ENCODE results near the gene LENEP. TPM values are rescaled to one million over a fixed set of nuclear protein-coding genes. Genes with fewer than 3 reads are reported as not detected.
A peak's percentile ranks its signal among the peaks of the same experiment; 100 is the strongest.

The LENEP gene
- polyA plus RNA-seq, 1 donor: not detected

GRCh38 chr1:154960446-154961136 lies 32.8 kb upstream of the LENEP start:
- DNase-seq (ENCODE audit: low read depth): no peak

- DNase-seq (ENCODE audit: low read depth): no peak
These were observed 31.9 kb upstream of the LENEP start, which contains the start of gene PYGO2 for GRCh38 chr1:154961207-154962155. PYGO2 (minus strand) TSS chr1:154961782; CDS start chr1:154961576, 206 bp downstream.

GRCh38 chr1:154962156-154962749 lies 31.1 kb upstream of the LENEP start:
- DNase-seq (ENCODE audit: low read depth): no peak

GRCh38 chr1:154962795-154963330 lies 30.5 kb upstream of the LENEP start:
- DNase-seq (ENCODE audit: low read depth): no peak

GRCh38 chr1:154963643-154964042 lies 29.7 kb upstream of the LENEP start:
- no peak for DNase-seq (ENCODE audit: low read depth)

- DNase-seq (ENCODE audit: low read depth): no peak
These were observed 29.0 kb upstream of the LENEP start for GRCh38 chr1:154964359-154964758.

GRCh38 chr1:154966111-154966510 lies 27.3 kb upstream of the LENEP start:
- no peak for DNase-seq (ENCODE audit: low read depth)

- DNase-seq (ENCODE audit: low read depth): no peak
These were observed 25.9 kb upstream of the LENEP start for GRCh38 chr1:154967331-154967950.

- no peak for DNase-seq (ENCODE audit: low read depth)
These were observed 24.7 kb upstream of the LENEP start for GRCh38 chr1:154968731-154969130.

- no peak for DNase-seq (ENCODE audit: low read depth)
These were observed 24.1 kb upstream of the LENEP start for GRCh38 chr1:154969246-154969645.

GRCh38 chr1:154969860-154970452 lies 23.4 kb upstream of the LENEP start:
- DNase-seq (ENCODE audit: low read depth): no peak

- peak; percentile 93 for DNase-seq (ENCODE audit: low read depth)
These were observed 22.6 kb upstream of the LENEP start, which contains the start of gene SHC1 for GRCh38 chr1:154970631-154971340. SHC1 (minus strand) TSS chr1:154970747; CDS start chr1:154970526, 221 bp downstream.

GRCh38 chr1:154971341-154971998 lies 21.9 kb upstream of the LENEP start:
- no peak for DNase-seq (ENCODE audit: low read depth)

GRCh38 chr1:154972213-154972516 lies 21.2 kb upstream of the LENEP start:
- DNase-seq (ENCODE audit: low read depth): no peak

GRCh38 chr1:154972517-154973343 lies 20.7 kb upstream of the LENEP start:
- no peak for DNase-seq (ENCODE audit: low read depth)

- DNase-seq (ENCODE audit: low read depth): peak; percentile 79
These were observed 19.9 kb upstream of the LENEP start for GRCh38 chr1:154973344-154974101.

GRCh38 chr1:154974102-154974807 lies 19.1 kb upstream of the LENEP start, which contains the start of gene CKS1B:
CKS1B (plus strand) TSS chr1:154974681; CDS start chr1:154974746, 65 bp downstream.
- DNase-seq (ENCODE audit: low read depth): peak; percentile 100
